ENCODE results near the gene RET. TPM values are rescaled to one million over a fixed set of nuclear protein-coding genes. Genes with fewer than 3 reads are reported as not detected.

The RET gene
- total RNA-seq, 1 experiment from 2014 or later = 21.4 TPM

DNA sequence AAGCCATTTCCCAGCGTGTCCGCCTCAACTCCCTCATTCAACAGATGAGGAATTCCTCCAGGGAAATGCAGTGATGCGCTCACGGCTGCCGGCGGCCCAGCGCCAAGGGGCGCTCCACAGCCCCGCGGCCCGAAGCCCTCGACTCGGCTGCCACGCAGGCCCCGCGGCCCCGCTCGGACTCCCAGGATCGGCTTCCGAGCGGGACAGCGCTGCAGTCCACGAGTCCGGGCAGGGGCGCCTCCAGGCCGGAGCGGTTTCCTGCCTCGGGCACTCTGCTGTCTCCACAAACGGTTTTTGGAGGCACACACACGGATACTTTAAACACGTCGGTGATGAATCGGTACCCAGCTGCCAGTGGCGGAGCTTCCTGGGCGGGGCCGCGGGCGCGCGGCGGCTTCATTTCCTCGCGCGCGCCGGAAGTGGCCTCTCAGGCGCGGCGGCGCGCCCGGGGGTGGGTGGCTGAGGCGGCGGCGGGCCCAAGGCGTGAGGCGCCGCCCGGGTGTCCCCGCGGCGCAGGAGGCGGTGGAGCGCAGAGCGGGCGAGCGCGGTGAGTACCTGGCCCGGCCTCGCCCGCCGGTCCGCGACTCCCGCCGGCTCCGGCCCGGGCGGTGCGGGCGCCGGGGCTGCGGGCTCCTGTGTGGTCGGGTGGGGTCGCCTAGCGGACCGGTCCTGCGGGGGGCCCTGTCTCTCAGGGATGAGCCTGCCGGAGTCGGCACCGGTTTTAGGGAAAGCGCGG lies 61.3 kb downstream of the RET start, which contains the start of gene CSGALNACT2 (continued):
- TF ChIP-seq FOXK1 (CRISPR knock-in tag; IDR thresholded peaks at IDR 0.05) (0 out of 2 replicates have a peak, but pooled peaks have one; percentile 11), SP1 (CRISPR knock-in tag; conservative IDR thresholded peaks at IDR 0.05) (peak; percentile 60), HMGA2 (CRISPR knock-in tag; IDR thresholded peaks at IDR 0.05) (no peak), TP53 (CRISPR knock-in tag; IDR thresholded peaks at IDR 0.05) (no peak), EMX1 (CRISPR knock-in tag; IDR thresholded peaks at IDR 0.05) (no peak)
- TF ChIP-seq, protein P1, sequence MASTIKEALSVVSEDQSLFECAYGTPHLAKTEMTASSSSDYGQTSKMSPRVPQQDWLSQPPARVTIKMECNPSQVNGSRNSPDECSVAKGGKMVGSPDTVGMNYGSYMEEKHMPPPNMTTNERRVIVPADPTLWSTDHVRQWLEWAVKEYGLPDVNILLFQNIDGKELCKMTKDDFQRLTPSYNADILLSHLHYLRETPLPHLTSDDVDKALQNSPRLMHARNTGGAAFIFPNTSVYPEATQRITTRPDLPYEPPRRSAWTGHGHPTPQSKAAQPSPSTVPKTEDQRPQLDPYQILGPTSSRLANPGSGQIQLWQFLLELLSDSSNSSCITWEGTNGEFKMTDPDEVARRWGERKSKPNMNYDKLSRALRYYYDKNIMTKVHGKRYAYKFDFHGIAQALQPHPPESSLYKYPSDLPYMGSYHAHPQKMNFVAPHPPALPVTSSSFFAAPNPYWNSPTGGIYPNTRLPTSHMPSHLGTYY (CRISPR knock-in tag; IDR thresholded peaks at IDR 0.05) = no peak

DNA sequence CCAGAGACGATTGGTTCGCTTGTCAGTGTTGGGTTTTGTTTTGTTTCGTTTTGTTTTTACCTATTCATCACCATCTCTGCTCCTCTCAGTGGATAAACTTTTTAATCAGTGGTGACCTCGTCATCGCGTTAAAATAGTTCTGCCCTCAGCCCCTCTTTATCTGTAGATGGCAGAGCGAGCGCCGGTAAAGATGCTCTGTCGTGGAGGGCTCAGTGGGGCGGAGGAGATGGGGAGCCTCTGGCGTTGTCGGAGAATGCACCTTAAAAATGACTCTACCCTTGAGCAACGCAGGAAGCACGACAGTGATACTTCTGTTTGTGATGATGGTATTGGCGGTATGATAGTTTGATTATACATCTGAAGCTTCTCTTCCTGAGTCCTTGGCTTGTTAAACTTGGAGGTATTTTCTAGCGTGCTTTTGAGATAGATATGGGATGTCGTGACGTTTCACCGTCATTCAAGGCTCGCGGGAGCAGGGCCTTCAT lies 61.9 kb downstream of the RET start:
- ChIA-PET CTCF (interaction anchor here (2.1 kb wide), 1 partner anchor 63 kb away, joined by 9 read pairs; no protein-coding TSS in a partner anchor), POLR2A (interaction anchor here (0.5 kb wide), 1 partner anchor 427 kb away, joined by 7 read pairs; no protein-coding TSS in a partner anchor)
- no peak overlapping the region for H3K27ac Mint-ChIP-seq
- ATAC-seq (peak; percentile 39), DNase-seq (ENCODE audit: low spot score) (no peak)
- H3K4me1 Mint-ChIP-seq = peaks cover 14% of the 10 kb centered on the region
- H3K36me3 Mint-ChIP-seq = no peaks in the 10 kb centered on the region
- H3K27me3 Mint-ChIP-seq (ENCODE audit: low read depth) = peaks cover 31% of the 10 kb centered on the region
- H3K9me3 Mint-ChIP-seq = no peaks in the 10 kb centered on the region
- peak overlapping the region; percentile 89 for H3K4me3 Mint-ChIP-seq
- no peak for TF ChIP-seq NR1H2 (CRISPR knock-in tag; IDR thresholded peaks at IDR 0.05)
- no peak for TF ChIP-seq ZNF416 (CRISPR knock-in tag; IDR thresholded peaks at IDR 0.05)
- TF ChIP-seq ZNF317 (CRISPR knock-in tag; IDR thresholded peaks at IDR 0.05; ENCODE audit: borderline replicate concordance, low read depth) = no peak
- TF ChIP-seq, protein P2, sequence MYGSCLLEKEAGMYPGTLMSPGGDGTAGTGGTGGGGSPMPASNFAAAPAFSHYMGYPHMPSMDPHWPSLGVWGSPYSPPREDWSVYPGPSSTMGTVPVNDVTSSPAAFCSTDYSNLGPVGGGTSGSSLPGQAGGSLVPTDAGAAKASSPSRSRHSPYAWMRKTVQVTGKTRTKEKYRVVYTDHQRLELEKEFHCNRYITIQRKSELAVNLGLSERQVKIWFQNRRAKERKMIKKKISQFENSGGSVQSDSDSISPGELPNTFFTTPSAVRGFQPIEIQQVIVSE (CRISPR knock-in tag; IDR thresholded peaks at IDR 0.05; ENCODE audit: borderline replicate concordance) = no peak
- TF ChIP-seq FOXJ3 (CRISPR knock-in tag; IDR thresholded peaks at IDR 0.05; ENCODE audit: borderline replicate concordance) = no peak
- no peak for TF ChIP-seq EMX1 (CRISPR knock-in tag; IDR thresholded peaks at IDR 0.05)
- TF ChIP-seq, protein P3, sequence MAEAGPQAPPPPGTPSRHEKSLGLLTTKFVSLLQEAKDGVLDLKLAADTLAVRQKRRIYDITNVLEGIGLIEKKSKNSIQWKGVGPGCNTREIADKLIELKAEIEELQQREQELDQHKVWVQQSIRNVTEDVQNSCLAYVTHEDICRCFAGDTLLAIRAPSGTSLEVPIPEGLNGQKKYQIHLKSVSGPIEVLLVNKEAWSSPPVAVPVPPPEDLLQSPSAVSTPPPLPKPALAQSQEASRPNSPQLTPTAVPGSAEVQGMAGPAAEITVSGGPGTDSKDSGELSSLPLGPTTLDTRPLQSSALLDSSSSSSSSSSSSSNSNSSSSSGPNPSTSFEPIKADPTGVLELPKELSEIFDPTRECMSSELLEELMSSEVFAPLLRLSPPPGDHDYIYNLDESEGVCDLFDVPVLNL (CRISPR knock-in tag; IDR thresholded peaks at IDR 0.05; ENCODE audit: borderline replicate concordance, low read depth) = no peak
- TF ChIP-seq, protein P4, sequence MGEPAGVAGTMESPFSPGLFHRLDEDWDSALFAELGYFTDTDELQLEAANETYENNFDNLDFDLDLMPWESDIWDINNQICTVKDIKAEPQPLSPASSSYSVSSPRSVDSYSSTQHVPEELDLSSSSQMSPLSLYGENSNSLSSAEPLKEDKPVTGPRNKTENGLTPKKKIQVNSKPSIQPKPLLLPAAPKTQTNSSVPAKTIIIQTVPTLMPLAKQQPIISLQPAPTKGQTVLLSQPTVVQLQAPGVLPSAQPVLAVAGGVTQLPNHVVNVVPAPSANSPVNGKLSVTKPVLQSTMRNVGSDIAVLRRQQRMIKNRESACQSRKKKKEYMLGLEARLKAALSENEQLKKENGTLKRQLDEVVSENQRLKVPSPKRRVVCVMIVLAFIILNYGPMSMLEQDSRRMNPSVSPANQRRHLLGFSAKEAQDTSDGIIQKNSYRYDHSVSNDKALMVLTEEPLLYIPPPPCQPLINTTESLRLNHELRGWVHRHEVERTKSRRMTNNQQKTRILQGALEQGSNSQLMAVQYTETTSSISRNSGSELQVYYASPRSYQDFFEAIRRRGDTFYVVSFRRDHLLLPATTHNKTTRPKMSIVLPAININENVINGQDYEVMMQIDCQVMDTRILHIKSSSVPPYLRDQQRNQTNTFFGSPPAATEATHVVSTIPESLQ (CRISPR knock-in tag; IDR thresholded peaks at IDR 0.05) = no peak

DNA sequence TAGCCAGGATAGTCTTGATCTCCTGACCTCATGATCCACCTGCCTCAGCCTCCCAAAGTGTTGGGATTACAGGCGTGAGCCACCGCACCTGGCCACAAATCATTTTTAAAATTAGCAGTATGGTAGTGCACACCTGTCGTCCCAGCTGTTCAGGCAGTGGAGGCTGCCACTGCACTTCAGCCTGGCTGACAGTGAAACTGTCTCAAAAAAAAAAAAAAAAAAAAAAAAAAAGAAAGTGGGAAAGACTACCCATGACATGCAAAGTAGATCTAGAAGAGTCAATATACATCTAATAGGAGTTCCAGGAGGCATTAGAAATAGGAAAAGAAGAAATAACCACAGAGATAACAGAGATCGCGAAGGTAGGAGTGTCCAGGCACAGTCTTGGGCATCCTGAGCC lies 64.6 kb downstream of the RET start:
- Mint-ChIP-seq H3K36me3 (no peaks in the 10 kb centered on the region), H3K27ac (no peak overlapping the region), H3K27me3 (ENCODE audit: low read depth) (peaks cover 26% of the 10 kb centered on the region), H3K9me3 (no peaks in the 10 kb centered on the region), H3K4me1 (peaks cover 25% of the 10 kb centered on the region), H3K4me3 (no peak overlapping the region)
- ChIA-PET POLR2A (no interaction called here), CTCF (interaction anchor here (0.7 to 1.0 kb wide), 2 partner anchors 12 to 61 kb away, joined by 3 to 4 read pairs; no protein-coding TSS in a partner anchor)
- no peak for DNase-seq (ENCODE audit: low spot score)
- no peak for ATAC-seq
- TF ChIP-seq, protein P4 (CRISPR knock-in tag; IDR thresholded peaks at IDR 0.05) = no peak
- no peak for TF ChIP-seq NFE2L1 (CRISPR knock-in tag; IDR thresholded peaks at IDR 0.05)
- no peak for TF ChIP-seq NR2C2 (CRISPR knock-in tag; IDR thresholded peaks at IDR 0.05)
- TF ChIP-seq TP53 (CRISPR knock-in tag; IDR thresholded peaks at IDR 0.05) = no peak
- TF ChIP-seq, protein P5, sequence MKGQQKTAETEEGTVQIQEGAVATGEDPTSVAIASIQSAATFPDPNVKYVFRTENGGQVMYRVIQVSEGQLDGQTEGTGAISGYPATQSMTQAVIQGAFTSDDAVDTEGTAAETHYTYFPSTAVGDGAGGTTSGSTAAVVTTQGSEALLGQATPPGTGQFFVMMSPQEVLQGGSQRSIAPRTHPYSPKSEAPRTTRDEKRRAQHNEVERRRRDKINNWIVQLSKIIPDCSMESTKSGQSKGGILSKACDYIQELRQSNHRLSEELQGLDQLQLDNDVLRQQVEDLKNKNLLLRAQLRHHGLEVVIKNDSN (CRISPR knock-in tag; IDR thresholded peaks at IDR 0.05) = no peak
- no peak for TF ChIP-seq TCF7 (CRISPR knock-in tag; IDR thresholded peaks at IDR 0.05; ENCODE audit: low read depth)
- TF ChIP-seq, protein P6, sequence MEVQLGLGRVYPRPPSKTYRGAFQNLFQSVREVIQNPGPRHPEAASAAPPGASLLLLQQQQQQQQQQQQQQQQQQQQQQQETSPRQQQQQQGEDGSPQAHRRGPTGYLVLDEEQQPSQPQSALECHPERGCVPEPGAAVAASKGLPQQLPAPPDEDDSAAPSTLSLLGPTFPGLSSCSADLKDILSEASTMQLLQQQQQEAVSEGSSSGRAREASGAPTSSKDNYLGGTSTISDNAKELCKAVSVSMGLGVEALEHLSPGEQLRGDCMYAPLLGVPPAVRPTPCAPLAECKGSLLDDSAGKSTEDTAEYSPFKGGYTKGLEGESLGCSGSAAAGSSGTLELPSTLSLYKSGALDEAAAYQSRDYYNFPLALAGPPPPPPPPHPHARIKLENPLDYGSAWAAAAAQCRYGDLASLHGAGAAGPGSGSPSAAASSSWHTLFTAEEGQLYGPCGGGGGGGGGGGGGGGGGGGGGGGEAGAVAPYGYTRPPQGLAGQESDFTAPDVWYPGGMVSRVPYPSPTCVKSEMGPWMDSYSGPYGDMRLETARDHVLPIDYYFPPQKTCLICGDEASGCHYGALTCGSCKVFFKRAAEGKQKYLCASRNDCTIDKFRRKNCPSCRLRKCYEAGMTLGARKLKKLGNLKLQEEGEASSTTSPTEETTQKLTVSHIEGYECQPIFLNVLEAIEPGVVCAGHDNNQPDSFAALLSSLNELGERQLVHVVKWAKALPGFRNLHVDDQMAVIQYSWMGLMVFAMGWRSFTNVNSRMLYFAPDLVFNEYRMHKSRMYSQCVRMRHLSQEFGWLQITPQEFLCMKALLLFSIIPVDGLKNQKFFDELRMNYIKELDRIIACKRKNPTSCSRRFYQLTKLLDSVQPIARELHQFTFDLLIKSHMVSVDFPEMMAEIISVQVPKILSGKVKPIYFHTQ (CRISPR knock-in tag; IDR thresholded peaks at IDR 0.05) = no peak
- TF ChIP-seq, protein P7, sequence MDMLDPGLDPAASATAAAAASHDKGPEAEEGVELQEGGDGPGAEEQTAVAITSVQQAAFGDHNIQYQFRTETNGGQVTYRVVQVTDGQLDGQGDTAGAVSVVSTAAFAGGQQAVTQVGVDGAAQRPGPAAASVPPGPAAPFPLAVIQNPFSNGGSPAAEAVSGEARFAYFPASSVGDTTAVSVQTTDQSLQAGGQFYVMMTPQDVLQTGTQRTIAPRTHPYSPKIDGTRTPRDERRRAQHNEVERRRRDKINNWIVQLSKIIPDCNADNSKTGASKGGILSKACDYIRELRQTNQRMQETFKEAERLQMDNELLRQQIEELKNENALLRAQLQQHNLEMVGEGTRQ (CRISPR knock-in tag; IDR thresholded peaks at IDR 0.05) = no peak
- no peak for TF ChIP-seq ZNF263 (CRISPR knock-in tag; IDR thresholded peaks at IDR 0.05; ENCODE audit: low read depth)
